Activated CD8-positive, alpha-beta T cell treated with anti-CD3 and anti-CD28 coated beads for 36 hours (primary cell): Measurements from ENCODE around the gene TTC28. TPM values are rescaled to one million over a fixed set of nuclear protein-coding genes. Genes with fewer than 3 reads are reported as not detected.
"Not testable (repeated sequence)": the region's sequence is repeated elsewhere in the genome, so short reads cannot be mapped to it uniquely, and the experiment has no call there.

Experiments
- ATAC-seq: fragments of 200-7000 bp; cut with Tn5 transposase; one replicate; pipeline ENCODE4 v1.10.0; 2021; ENCODE audit warnings: mild to moderate bottlenecking, moderate library complexity
- CTCF ChIA-PET: fragments of 350-600 bp; sonication (Branson Sonifier 250); formaldehyde crosslinking; loops from one replicate; lab custom pipeline; 2021; ENCODE audit warnings: antibody characterized with exemption; lab: Charles Lee
- POLR2A ChIA-PET: fragments of 350-600 bp; sonication (Branson Sonifier 250); formaldehyde crosslinking; loops from one replicate; lab custom pipeline; 2021; ENCODE audit warnings: antibody characterized with exemption; lab: Charles Lee
- DNase-seq: peaks from one replicate; pipeline ENCODE4 v3.0.0-alpha.2; 2020
- H3K27ac Mint-ChIP-seq: one replicate; pipeline ENCODE4 v1.8.0; 2021; ENCODE audit warnings: mild to moderate bottlenecking, mixed read lengths
- H3K27me3 Mint-ChIP-seq: one replicate; pipeline ENCODE4 v1.8.0; 2021; ENCODE audit warnings: mixed read lengths
- H3K36me3 Mint-ChIP-seq: one replicate; pipeline ENCODE4 v1.8.0; 2021; ENCODE audit warnings: low read depth, mixed read lengths
- H3K4me1 Mint-ChIP-seq: one replicate; pipeline ENCODE4 v1.8.0; 2021; ENCODE audit warnings: low read depth, mixed read lengths
- H3K4me3 Mint-ChIP-seq: one replicate; pipeline ENCODE4 v1.8.0; 2021; ENCODE audit warnings: mild to moderate bottlenecking, moderate library complexity, mixed read lengths
- H3K9me3 Mint-ChIP-seq: one replicate; pipeline ENCODE4 v1.8.0; 2021; ENCODE audit warnings: mixed read lengths
- intact Hi-C: fragments of 100-400 bp; cut with micrococcal nuclease; formaldehyde crosslinking; loops from one replicate; pipeline ENCODE4 v1.10.0; 2022
- total RNA-seq, 2 experiments: library from RNA; stranded (reverse); gene quantifications; one replicate each; pipeline ENCODE4 v1.2.3, GENCODE V29; 2021
- TF ChIP-seq, protein P1 (sequence below): fragments of 200-600 bp; IDR thresholded peaks from one replicate; pipeline ENCODE4 v1.8.0; 2022; ENCODE audit warnings: antibody characterized with exemption, mild to moderate bottlenecking

The TTC28 gene
- total RNA-seq, 2 experiments from 2014 or later, result 0.58 to 1.9 TPM

DNA sequence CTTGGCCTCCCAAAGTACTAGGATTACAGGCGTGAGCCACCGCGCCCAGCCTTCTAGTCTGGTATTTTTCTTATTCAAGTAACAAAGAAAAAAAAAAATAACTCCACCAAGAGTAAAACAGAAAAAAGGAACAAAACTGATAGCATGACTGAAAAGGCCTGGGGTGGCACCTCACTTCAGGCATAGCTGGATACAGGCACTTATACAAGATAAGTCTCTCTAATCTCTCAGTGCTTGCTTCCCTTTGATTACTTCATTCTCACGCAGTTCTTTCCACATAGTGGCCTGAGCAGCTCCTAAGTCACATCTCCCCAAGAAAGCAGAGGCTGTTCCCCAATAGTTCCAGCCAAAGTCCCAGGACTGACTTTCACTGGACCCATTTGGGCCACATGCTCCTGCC is 3.3 kb upstream of the TTC28 start:
- H3K27ac Mint-ChIP-seq, CTCF ChIA-PET, POLR2A ChIA-PET, H3K9me3 Mint-ChIP-seq, ATAC-seq, intact Hi-C loops, DNase-seq, H3K4me1 Mint-ChIP-seq, H3K36me3 Mint-ChIP-seq, H3K4me3 Mint-ChIP-seq: not testable (repeated sequence)
- H3K27me3 Mint-ChIP-seq, result peaks cover 41% of the 10 kb centered on the region

- H3K4me1 Mint-ChIP-seq, DNase-seq, POLR2A ChIA-PET, intact Hi-C loops, H3K4me3 Mint-ChIP-seq, ATAC-seq, H3K36me3 Mint-ChIP-seq, H3K9me3 Mint-ChIP-seq, H3K27ac Mint-ChIP-seq: not testable (repeated sequence)
- CTCF ChIA-PET, result interaction anchor here (0.7 kb wide), 1 partner anchor 81 kb away, joined by 3 read pairs; no protein-coding TSS in a partner anchor
- peaks cover 45% of the 10 kb centered on the region for H3K27me3 Mint-ChIP-seq
Measured at GRCh38 chr22:28680813-28681490, 1.3 kb upstream of the TTC28 start.

DNA sequence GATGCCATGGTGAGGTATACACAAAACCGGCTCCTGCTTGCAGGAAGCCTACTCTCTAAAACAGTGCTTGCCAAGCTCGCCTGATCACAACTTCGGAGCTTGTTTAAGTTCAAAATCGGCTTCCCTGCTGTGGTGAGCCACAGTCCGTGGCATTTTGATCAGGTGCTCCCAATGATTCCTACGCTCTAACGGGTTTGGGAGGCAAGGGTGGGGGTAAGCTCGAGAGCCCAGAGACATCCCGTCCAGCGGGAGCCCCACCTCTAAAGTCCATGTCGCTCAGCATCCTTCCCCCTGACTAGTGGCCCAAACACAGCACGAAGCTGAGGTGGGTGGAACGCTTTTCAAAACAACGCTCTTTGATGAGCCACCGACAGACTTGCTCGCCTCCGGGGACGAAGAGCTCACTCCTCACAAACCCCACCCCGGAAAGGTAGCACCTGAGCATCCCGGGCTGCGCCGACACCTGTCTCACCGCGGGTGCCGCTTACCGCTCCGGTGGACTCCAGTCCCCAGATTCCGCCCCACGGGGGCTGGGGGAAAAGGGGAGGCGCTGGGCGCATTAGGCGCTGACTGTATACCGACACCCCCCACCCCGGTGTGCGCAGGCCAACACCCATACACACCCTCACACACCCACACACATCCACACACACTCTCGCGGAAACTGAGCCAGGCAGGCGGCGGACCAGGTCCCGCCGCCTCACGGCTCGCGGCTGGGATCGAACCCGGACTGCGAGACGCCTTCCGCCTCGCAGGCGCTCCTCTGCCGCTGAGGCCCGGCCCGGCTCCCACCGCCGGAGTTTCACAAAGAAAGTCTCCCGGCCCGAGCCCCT is 646 bp downstream of the TTC28 start:
- peaks cover 57% of the 10 kb centered on the region for H3K27me3 Mint-ChIP-seq
- intact Hi-C loops, POLR2A ChIA-PET, H3K27ac Mint-ChIP-seq, H3K9me3 Mint-ChIP-seq, H3K36me3 Mint-ChIP-seq, ATAC-seq: not testable (repeated sequence)
- CTCF ChIA-PET, result interaction anchor here (1.3 kb wide), 1 partner anchor 151 kb away, joined by 3 read pairs; no protein-coding TSS in a partner anchor
- H3K4me3 Mint-ChIP-seq, result peak overlapping the region; percentile 69
- peaks cover 17% of the 10 kb centered on the region for H3K4me1 Mint-ChIP-seq
- peak; percentile 9 for DNase-seq

DNA sequence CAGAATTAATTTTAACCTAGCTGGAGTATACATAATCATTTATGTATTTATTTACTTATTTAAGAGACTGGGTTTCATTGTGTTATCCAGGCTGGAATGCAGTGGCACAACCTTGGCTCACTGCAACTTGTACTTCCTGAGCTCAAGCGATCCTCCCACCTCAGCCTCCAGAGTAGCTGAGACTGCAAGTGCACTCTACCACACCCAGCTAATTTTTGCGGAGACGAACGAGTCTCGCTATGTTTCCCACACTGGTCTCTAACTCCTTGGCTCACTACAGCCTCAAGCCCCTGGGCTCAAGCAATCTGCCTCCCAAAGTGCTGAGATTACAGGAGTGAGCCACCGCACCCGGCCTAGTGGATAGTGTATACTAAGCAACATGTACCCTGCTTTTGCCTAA is 1.5 kb downstream of the TTC28 start:
- H3K27ac Mint-ChIP-seq, DNase-seq, intact Hi-C loops, CTCF ChIA-PET, POLR2A ChIA-PET, H3K36me3 Mint-ChIP-seq, H3K4me3 Mint-ChIP-seq, ATAC-seq, H3K9me3 Mint-ChIP-seq: not testable (repeated sequence)
- Mint-ChIP-seq H3K27me3 (peaks cover 60% of the 10 kb centered on the region), H3K4me1 (peaks cover 25% of the 10 kb centered on the region)

DNA sequence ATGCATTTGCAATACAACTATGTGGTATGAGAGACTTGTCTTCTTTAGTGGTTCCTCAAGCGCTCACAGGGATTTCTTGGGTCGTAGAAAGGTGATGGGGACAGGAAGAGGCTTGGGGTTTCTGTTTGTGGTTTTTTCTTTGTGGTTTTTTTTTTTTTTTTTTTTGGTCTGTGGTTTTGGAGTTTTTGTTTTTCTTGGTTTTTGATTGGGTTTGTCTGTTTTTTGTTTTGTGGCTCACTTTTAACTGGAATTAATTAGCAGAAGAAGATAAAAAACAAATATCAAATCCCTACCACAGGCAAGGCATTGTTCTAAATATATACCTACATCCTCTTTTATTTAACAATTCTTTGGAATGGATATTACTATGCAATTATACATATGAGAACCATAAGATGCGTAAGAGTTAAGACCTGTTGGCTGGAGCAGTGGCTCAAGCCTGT is 5.5 kb downstream of the TTC28 start:
- Mint-ChIP-seq H3K9me3 (peaks cover 5% of the 10 kb centered on the region), H3K36me3 (peaks cover 3% of the 10 kb centered on the region), H3K4me1 (peaks cover 25% of the 10 kb centered on the region), H3K4me3 (peak overlapping the region; percentile 77), H3K27ac (peak overlapping the region; percentile 94), H3K27me3 (peaks cover 57% of the 10 kb centered on the region)
- ATAC-seq, result peak; percentile 71
- intact Hi-C loops, result no loop called here
- peak; percentile 48 for DNase-seq
- POLR2A ChIA-PET, result no interaction called here
- TF ChIP-seq, protein P1, sequence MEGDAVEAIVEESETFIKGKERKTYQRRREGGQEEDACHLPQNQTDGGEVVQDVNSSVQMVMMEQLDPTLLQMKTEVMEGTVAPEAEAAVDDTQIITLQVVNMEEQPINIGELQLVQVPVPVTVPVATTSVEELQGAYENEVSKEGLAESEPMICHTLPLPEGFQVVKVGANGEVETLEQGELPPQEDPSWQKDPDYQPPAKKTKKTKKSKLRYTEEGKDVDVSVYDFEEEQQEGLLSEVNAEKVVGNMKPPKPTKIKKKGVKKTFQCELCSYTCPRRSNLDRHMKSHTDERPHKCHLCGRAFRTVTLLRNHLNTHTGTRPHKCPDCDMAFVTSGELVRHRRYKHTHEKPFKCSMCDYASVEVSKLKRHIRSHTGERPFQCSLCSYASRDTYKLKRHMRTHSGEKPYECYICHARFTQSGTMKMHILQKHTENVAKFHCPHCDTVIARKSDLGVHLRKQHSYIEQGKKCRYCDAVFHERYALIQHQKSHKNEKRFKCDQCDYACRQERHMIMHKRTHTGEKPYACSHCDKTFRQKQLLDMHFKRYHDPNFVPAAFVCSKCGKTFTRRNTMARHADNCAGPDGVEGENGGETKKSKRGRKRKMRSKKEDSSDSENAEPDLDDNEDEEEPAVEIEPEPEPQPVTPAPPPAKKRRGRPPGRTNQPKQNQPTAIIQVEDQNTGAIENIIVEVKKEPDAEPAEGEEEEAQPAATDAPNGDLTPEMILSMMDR, result no peak
- CTCF ChIA-PET, result no interaction called here

DNA sequence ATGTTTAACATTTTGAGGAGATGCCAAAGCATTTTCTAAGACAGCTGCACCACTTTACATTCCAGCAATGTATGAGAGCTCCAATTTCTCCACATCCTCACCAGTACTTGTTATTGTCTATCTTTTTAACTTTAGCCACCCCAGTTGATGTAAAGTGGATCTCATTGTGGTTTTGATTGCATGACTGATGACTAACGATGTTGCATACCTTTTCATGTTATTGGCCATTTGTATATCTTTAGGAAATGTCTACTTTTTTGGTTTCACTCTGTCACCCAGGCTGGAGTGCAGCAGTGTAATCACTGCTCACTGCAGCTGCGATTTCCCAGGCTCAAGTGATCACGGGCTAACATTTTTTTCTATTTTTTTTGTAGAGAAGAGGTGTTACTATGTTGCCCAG is 8.9 kb downstream of the TTC28 start:
- intact Hi-C loops, result no loop called here
- TF ChIP-seq, protein P1, result no peak
- ChIA-PET POLR2A (no interaction called here), CTCF (no interaction called here)
- Mint-ChIP-seq H3K27ac (no peak overlapping the region), H3K9me3 (peaks cover 5% of the 10 kb centered on the region), H3K4me3 (no peak overlapping the region), H3K36me3 (peaks cover 3% of the 10 kb centered on the region), H3K4me1 (peaks cover 20% of the 10 kb centered on the region), H3K27me3 (peaks cover 38% of the 10 kb centered on the region)
- ATAC-seq (no peak), DNase-seq (no peak)
